Stimulated activated CD4-positive, alpha-beta T cell treated with anti-CD3 and anti-CD28 coated beads, Interleukin-1b, Interleukin-23, amount 100 ng/mL, for 24 hours (primary cell): Measurements from ENCODE around the gene TNFSF8.

Experiments used
- DNase-seq, 4 experiments: peaks; one replicate each; pipeline ENCODE4 v3.0.0-alpha.2; 2020; ENCODE audit warnings: low read depth in 4 of 4, low spot score in 1 of 4

The TNFSF8 gene

GRCh38 chr9:114878879-114879564 lies 51.4 kb downstream of the TNFSF8 start:
- no peak for DNase-seq

- DNase-seq, result no peak
These were observed 60.5 kb downstream of the TNFSF8 start for GRCh38 chr9:114869845-114870244.

- DNase-seq, result no peak
These were observed 61.0 kb downstream of the TNFSF8 start for GRCh38 chr9:114869378-114869777.

GRCh38 chr9:114867327-114867726 lies 63.1 kb downstream of the TNFSF8 start:
- no peak for DNase-seq

- DNase-seq, result no peak
These were observed 65.9 kb downstream of the TNFSF8 start for GRCh38 chr9:114864471-114864870.

- DNase-seq, result no peak
These were observed 68.3 kb downstream of the TNFSF8 start for GRCh38 chr9:114861922-114862605.

- DNase-seq, result no peak
These were observed 69.1 kb downstream of the TNFSF8 start for GRCh38 chr9:114861273-114861672.

GRCh38 chr9:114860187-114860586 lies 70.2 kb downstream of the TNFSF8 start:
- DNase-seq, result no peak

GRCh38 chr9:114856942-114857315 lies 73.5 kb downstream of the TNFSF8 start:
- DNase-seq, result no peak

GRCh38 chr9:114856215-114856941 lies 74.0 kb downstream of the TNFSF8 start:
- no peak for DNase-seq

- DNase-seq, result no peak
These were observed 74.9 kb downstream of the TNFSF8 start for GRCh38 chr9:114855488-114855887.

- no peak for DNase-seq
These were observed 75.5 kb downstream of the TNFSF8 start for GRCh38 chr9:114854736-114855355.

- DNase-seq, result no peak
These were observed 77.1 kb downstream of the TNFSF8 start for GRCh38 chr9:114853071-114853855.

GRCh38 chr9:114852050-114852594 lies 78.3 kb downstream of the TNFSF8 start:
- DNase-seq, result no peak

- DNase-seq, result no peak
These were observed 79.1 kb downstream of the TNFSF8 start for GRCh38 chr9:114851306-114851705.
